ENCODE data around the gene PFKFB3. TPM values are rescaled to one million over a fixed set of nuclear protein-coding genes. Genes with fewer than 3 reads are reported as not detected.

The PFKFB3 gene
- total RNA-seq, 4 donors from 2014 or later: 56.4 to 77.4 (median 69.2) TPM

GRCh38 chr10:6223981-6224380 is 21.2 kb downstream of the PFKFB3 start:
- DNase-seq (ENCODE audit: low spot score in 2 of 2): no peak
- 91 to 95% methylated on average over 14 of the region's 14 CpGs for WGBS, 2 donors
- intact Hi-C loops (cut with DNase I; ENCODE audit: low total_unique reads): no loop called here
- H3K4me3 ChIP-seq (ENCODE audit: low read depth, poor library complexity, severe bottlenecking): no peak overlapping the region
- TF ChIP-seq POLR2A (IDR thresholded peaks at IDR 0.05): no peak

- no peak for DNase-seq (ENCODE audit: low spot score in 2 of 2)
- 81 to 91% methylated on average over 13 of the region's 13 CpGs for WGBS, 2 donors
- no peak overlapping the region for H3K4me3 ChIP-seq (ENCODE audit: low read depth, poor library complexity, severe bottlenecking)
- TF ChIP-seq, protein P1, sequence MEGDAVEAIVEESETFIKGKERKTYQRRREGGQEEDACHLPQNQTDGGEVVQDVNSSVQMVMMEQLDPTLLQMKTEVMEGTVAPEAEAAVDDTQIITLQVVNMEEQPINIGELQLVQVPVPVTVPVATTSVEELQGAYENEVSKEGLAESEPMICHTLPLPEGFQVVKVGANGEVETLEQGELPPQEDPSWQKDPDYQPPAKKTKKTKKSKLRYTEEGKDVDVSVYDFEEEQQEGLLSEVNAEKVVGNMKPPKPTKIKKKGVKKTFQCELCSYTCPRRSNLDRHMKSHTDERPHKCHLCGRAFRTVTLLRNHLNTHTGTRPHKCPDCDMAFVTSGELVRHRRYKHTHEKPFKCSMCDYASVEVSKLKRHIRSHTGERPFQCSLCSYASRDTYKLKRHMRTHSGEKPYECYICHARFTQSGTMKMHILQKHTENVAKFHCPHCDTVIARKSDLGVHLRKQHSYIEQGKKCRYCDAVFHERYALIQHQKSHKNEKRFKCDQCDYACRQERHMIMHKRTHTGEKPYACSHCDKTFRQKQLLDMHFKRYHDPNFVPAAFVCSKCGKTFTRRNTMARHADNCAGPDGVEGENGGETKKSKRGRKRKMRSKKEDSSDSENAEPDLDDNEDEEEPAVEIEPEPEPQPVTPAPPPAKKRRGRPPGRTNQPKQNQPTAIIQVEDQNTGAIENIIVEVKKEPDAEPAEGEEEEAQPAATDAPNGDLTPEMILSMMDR (IDR thresholded peaks at IDR 0.05): no peak
- no peak for TF ChIP-seq POLR2A (IDR thresholded peaks at IDR 0.05)
- intact Hi-C loops (cut with DNase I; ENCODE audit: low total_unique reads): no loop called here
These were observed 22.0 kb downstream of the PFKFB3 start for GRCh38 chr10:6224781-6225180.

DNA sequence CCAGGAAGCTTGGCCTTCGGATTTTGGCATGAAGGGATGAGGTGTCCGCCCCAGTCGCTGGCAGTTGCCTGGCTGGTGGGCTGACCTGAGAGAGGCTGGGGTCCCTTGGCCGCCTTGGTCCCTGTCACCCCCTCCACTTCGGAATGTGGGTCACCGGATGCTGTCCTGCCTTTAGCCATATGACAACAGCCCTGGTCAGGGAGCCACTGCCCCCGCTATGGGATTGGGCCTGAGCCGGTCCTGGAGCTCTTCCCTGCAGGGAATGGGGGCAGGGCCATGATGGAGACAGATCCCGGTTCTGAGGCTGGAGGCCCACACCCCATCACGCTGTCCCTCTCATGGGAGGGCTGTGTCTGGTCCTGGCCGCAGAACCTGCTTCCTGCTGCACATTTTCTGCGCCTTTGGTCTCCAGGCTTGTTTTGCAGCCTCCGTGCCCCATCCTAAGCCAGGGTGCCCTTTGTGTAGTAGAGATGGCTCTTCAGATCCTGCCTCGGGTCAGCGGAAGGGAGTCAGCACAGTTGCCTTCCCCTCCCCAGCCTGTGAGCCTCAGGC is 22.6 kb downstream of the PFKFB3 start:
- H3K4me3 ChIP-seq (ENCODE audit: low read depth, poor library complexity, severe bottlenecking): no peak overlapping the region
- no peak for DNase-seq (ENCODE audit: low spot score in 2 of 2)
- intact Hi-C loops (cut with DNase I; ENCODE audit: low total_unique reads): no loop called here
- 85 to 92% methylated on average over 10 to 15 of the region's 15 CpGs for WGBS, 2 donors
- TF ChIP-seq, protein P1 (IDR thresholded peaks at IDR 0.05): no peak
- no peak for TF ChIP-seq POLR2A (IDR thresholded peaks at IDR 0.05)

DNA sequence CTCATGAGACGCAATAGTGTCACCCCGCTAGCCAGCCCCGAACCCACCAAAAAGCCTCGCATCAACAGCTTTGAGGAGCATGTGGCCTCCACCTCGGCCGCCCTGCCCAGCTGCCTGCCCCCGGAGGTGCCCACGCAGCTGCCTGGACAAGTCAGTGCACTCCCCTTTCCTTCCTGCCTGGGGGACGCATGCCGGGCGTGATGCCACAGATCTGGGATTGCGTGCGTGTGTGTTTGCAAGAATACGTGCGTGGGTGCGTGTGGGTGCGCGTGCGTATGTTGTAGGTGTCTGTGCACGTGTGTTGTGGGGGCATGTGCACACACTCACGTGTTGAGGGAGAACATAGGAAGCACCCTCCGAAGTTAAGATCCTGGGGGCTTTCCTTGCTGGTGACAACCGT is 23.5 kb downstream of the PFKFB3 start:
- TF ChIP-seq POLR2A (IDR thresholded peaks at IDR 0.05): no peak
- TF ChIP-seq, protein P1 (IDR thresholded peaks at IDR 0.05): no peak

GRCh38 chr10:6227346-6227745 is 24.6 kb downstream of the PFKFB3 start:
- 99% methylated on average over 9 of the region's 9 CpGs for WGBS, 2 donors
- TF ChIP-seq POLR2A (IDR thresholded peaks at IDR 0.05): no peak
- TF ChIP-seq, protein P1 (IDR thresholded peaks at IDR 0.05): no peak
- H3K4me3 ChIP-seq (ENCODE audit: low read depth, poor library complexity, severe bottlenecking): no peak overlapping the region
- intact Hi-C loops (cut with DNase I; ENCODE audit: low total_unique reads): no loop called here
- no peak for DNase-seq (ENCODE audit: low spot score in 2 of 2)

More for the DNA sequence above, 23.5 kb downstream of the PFKFB3 start:
- intact Hi-C loops (cut with DNase I; ENCODE audit: low total_unique reads): no loop called here
- WGBS, 2 donors: 94% methylated on average over 23 of the region's 23 CpGs
- no peak for DNase-seq (ENCODE audit: low spot score in 2 of 2)
- H3K4me3 ChIP-seq (ENCODE audit: low read depth, poor library complexity, severe bottlenecking): no peak overlapping the region

- H3K4me3 ChIP-seq (ENCODE audit: low read depth, poor library complexity, severe bottlenecking): no peak overlapping the region
- intact Hi-C loops (cut with DNase I; ENCODE audit: low total_unique reads): no loop called here
- TF ChIP-seq, protein P1 (IDR thresholded peaks at IDR 0.05): no peak
- no peak for TF ChIP-seq POLR2A (IDR thresholded peaks at IDR 0.05)
- WGBS, 2 donors: 88 to 89% methylated on average over 20 of the region's 20 CpGs
- no peak for DNase-seq (ENCODE audit: low spot score in 2 of 2)
These were observed 25.3 kb downstream of the PFKFB3 start for GRCh38 chr10:6228010-6228511.
